ENCODE data around the gene IMP4. TPM values are rescaled to one million over a fixed set of nuclear protein-coding genes. Genes with fewer than 3 reads are reported as not detected.

The IMP4 gene, protein sequence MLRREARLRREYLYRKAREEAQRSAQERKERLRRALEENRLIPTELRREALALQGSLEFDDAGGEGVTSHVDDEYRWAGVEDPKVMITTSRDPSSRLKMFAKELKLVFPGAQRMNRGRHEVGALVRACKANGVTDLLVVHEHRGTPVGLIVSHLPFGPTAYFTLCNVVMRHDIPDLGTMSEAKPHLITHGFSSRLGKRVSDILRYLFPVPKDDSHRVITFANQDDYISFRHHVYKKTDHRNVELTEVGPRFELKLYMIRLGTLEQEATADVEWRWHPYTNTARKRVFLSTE
- polyA plus RNA-seq (78.0 and 81.4 TPM in 2 replicates), polyA minus RNA-seq (49.2 and 51.6 TPM in 2 replicates)

DNA sequence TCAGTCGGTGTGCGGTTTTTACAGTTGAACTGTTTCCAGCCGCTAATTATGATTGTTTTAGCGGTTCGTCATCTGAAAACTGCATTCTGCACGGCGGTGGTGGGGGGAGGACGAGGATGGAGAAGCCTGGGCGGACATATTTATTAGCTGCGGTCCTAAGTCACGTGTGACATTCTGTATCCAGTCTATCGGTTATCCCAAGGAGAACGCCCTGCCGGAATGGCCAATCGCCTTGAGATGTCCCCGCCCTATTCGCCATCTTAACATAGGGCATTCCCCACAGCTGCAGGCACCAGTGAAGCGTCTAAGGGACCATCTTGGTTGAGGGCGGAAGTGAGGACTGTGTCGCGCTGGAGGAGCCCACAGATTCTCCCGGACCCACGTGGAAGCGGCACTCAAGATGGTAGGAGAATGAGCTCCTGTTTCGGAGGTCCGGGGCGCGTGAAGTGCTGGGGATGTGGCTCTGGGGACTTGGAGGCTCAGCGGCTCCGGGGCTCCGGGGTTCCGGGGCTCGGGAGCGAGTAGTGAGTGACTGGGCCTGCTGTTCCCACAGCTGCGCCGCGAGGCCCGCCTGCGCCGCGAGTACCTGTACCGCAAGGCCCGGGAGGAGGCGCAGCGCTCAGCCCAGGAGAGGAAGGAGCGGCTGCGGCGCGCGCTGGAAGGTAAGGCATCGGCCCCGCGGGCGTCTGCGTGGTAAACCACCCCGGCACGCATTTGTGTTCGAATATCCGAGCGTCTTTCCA is at the start of gene IMP4:
TSS of gene IMP4 (plus strand) at position 365 of the 743 bp plus-strand sequence. CDS start at position 401, 36 bp downstream.
- Histone ChIP-seq H3K4me2 (ENCODE audit: low read length) (peak within 1 kb of the TSS; percentile 92), H2AFZ (ENCODE audit: low read depth, low read length) (peak within 1 kb of the TSS; percentile 88), H3K27ac (ENCODE audit: low read length) (peak within 1 kb of the TSS; percentile 98), H3K9me3 (ENCODE audit: low read length) (no peaks in the 10 kb centered on the region), H3K79me2 (replicated peaks; ENCODE audit: insufficient read depth, low read length) (peaks cover 4% of the 10 kb centered on the region), H3K4me3 (ENCODE audit: low read length) (peak within 1 kb of the TSS; percentile 88), H3F3A (ENCODE audit: insufficient read depth, low read length, poor library complexity, severe bottlenecking) (no peaks in the 10 kb centered on the region), H4K20me1 (ENCODE audit: insufficient read depth) (no peaks in the 10 kb centered on the region), H3K9ac (ENCODE audit: low read length) (peak within 1 kb of the TSS; percentile 88), H3K36me3 (ENCODE audit: insufficient read depth, low read length) (peaks cover 15% of the 10 kb centered on the region), H3K9me2 (ENCODE audit: insufficient read depth, low read length) (no peaks in the 10 kb centered on the region), H3K27me3 (ENCODE audit: insufficient read depth, low read depth, low read length) (no peaks in the 10 kb centered on the region)
- peak; percentile 22 for TF ChIP-seq EP300 (conservative IDR thresholded peaks at IDR 0.05; ENCODE audit: poor library complexity, severe bottlenecking)
- TF ChIP-seq, protein P1, sequence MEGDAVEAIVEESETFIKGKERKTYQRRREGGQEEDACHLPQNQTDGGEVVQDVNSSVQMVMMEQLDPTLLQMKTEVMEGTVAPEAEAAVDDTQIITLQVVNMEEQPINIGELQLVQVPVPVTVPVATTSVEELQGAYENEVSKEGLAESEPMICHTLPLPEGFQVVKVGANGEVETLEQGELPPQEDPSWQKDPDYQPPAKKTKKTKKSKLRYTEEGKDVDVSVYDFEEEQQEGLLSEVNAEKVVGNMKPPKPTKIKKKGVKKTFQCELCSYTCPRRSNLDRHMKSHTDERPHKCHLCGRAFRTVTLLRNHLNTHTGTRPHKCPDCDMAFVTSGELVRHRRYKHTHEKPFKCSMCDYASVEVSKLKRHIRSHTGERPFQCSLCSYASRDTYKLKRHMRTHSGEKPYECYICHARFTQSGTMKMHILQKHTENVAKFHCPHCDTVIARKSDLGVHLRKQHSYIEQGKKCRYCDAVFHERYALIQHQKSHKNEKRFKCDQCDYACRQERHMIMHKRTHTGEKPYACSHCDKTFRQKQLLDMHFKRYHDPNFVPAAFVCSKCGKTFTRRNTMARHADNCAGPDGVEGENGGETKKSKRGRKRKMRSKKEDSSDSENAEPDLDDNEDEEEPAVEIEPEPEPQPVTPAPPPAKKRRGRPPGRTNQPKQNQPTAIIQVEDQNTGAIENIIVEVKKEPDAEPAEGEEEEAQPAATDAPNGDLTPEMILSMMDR (IDR thresholded peaks at IDR 0.05; ENCODE audit: poor library complexity, severe bottlenecking): peak; percentile 78
- peak; percentile 99 for TF ChIP-seq MXI1 (conservative IDR thresholded peaks at IDR 0.05; ENCODE audit: poor library complexity, severe bottlenecking)
- peak; percentile 5 for TF ChIP-seq TAF1 (IDR thresholded peaks at IDR 0.05; ENCODE audit: low read depth)
- peak; percentile 80 for TF ChIP-seq SMC3 (conservative IDR thresholded peaks at IDR 0.05; ENCODE audit: poor library complexity)
- TF ChIP-seq EZH2 (IDR thresholded peaks at IDR 0.05; ENCODE audit: borderline replicate concordance, insufficient read depth, low read length, poor library complexity, severe bottlenecking): no peak
- peak; percentile 73 for TF ChIP-seq RAD21 (conservative IDR thresholded peaks at IDR 0.05)
- peak; percentile 65 for TF ChIP-seq POLR2AphosphoS5 (IDR thresholded peaks at IDR 0.05)
- TF ChIP-seq, protein P2, sequence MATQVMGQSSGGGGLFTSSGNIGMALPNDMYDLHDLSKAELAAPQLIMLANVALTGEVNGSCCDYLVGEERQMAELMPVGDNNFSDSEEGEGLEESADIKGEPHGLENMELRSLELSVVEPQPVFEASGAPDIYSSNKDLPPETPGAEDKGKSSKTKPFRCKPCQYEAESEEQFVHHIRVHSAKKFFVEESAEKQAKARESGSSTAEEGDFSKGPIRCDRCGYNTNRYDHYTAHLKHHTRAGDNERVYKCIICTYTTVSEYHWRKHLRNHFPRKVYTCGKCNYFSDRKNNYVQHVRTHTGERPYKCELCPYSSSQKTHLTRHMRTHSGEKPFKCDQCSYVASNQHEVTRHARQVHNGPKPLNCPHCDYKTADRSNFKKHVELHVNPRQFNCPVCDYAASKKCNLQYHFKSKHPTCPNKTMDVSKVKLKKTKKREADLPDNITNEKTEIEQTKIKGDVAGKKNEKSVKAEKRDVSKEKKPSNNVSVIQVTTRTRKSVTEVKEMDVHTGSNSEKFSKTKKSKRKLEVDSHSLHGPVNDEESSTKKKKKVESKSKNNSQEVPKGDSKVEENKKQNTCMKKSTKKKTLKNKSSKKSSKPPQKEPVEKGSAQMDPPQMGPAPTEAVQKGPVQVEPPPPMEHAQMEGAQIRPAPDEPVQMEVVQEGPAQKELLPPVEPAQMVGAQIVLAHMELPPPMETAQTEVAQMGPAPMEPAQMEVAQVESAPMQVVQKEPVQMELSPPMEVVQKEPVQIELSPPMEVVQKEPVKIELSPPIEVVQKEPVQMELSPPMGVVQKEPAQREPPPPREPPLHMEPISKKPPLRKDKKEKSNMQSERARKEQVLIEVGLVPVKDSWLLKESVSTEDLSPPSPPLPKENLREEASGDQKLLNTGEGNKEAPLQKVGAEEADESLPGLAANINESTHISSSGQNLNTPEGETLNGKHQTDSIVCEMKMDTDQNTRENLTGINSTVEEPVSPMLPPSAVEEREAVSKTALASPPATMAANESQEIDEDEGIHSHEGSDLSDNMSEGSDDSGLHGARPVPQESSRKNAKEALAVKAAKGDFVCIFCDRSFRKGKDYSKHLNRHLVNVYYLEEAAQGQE (IDR thresholded peaks at IDR 0.05; ENCODE audit: borderline replicate concordance): no peak

DNA sequence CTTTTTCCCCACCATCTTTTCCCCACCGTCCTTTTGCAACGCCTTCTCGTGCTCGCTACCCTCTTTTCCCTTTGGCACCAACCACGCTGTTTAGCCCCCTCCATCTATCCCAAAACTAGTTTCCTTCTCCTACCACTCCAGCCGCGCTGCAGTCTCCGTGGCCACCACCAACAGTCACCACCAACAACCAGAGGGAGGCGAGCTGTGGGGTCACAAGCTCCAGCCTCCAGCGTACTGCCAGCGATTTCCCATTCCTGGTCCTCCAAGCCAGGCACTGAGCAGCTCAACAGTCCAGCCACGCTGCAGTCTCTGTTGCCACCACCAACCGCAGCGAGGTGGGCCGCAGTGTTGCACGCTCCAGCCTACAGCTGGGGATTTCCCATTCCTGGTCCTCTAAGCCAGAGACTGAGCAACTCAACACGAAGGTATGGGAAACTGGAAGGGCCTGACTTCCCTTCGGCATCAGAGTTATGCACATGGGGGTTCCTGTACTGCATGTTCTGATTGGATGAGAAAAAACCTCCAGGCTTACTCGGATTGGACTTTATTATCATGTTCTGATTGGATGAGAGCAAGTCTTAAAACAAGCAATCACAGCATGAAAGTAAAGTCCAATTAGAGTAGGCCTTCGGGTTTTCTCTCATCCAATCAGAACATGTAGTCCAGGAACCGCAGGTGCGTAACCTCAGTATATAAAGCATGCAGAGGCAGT is 42.3 kb upstream of the IMP4 start:
- no peak overlapping the region for H3K4me2 ChIP-seq (ENCODE audit: low read length)
- H3K27me3 ChIP-seq (ENCODE audit: insufficient read depth, low read depth, low read length): no peaks in the 10 kb centered on the region
- no peaks in the 10 kb centered on the region for H3F3A ChIP-seq (ENCODE audit: insufficient read depth, low read length, poor library complexity, severe bottlenecking)
- H3K4me3 ChIP-seq (ENCODE audit: low read length): no peak overlapping the region
- H2AFZ ChIP-seq (ENCODE audit: low read depth, low read length): no peak overlapping the region
- no peak for TF ChIP-seq EZH2 (IDR thresholded peaks at IDR 0.05; ENCODE audit: borderline replicate concordance, insufficient read depth, low read length, poor library complexity, severe bottlenecking)
- TF ChIP-seq MXI1 (conservative IDR thresholded peaks at IDR 0.05; ENCODE audit: poor library complexity, severe bottlenecking): no peak
- TF ChIP-seq SMC3 (conservative IDR thresholded peaks at IDR 0.05; ENCODE audit: poor library complexity): no peak
- TF ChIP-seq TAF1 (IDR thresholded peaks at IDR 0.05; ENCODE audit: low read depth): no peak
- TF ChIP-seq, protein P2 (IDR thresholded peaks at IDR 0.05; ENCODE audit: borderline replicate concordance): no peak
- no peak for TF ChIP-seq POLR2AphosphoS5 (IDR thresholded peaks at IDR 0.05)
- no peak for TF ChIP-seq EP300 (conservative IDR thresholded peaks at IDR 0.05; ENCODE audit: poor library complexity, severe bottlenecking)
- TF ChIP-seq RAD21 (conservative IDR thresholded peaks at IDR 0.05): no peak
- TF ChIP-seq, protein P1 (IDR thresholded peaks at IDR 0.05; ENCODE audit: poor library complexity, severe bottlenecking): no peak
- no peaks in the 10 kb centered on the region for H3K36me3 ChIP-seq (ENCODE audit: insufficient read depth, low read length)
- H3K79me2 ChIP-seq (replicated peaks; ENCODE audit: insufficient read depth, low read length): no peaks in the 10 kb centered on the region
- H3K9me2 ChIP-seq (ENCODE audit: insufficient read depth, low read length): no peaks in the 10 kb centered on the region
- no peak overlapping the region for H3K9ac ChIP-seq (ENCODE audit: low read length)
- no peaks in the 10 kb centered on the region for H3K9me3 ChIP-seq (ENCODE audit: low read length)
- no peak overlapping the region for H3K27ac ChIP-seq (ENCODE audit: low read length)
- no peaks in the 10 kb centered on the region for H4K20me1 ChIP-seq (ENCODE audit: insufficient read depth)

Data from neural cell (in vitro differentiated cells).